ENCODE measurements around the gene CCHCR1. TPM values are rescaled to one million over a fixed set of nuclear protein-coding genes. Genes with fewer than 3 reads are reported as not detected.

Gene CCHCR1
- total RNA-seq, 4 donors from 2014 or later, result 13.8 to 25.1 (median 18.7) TPM

DNA sequence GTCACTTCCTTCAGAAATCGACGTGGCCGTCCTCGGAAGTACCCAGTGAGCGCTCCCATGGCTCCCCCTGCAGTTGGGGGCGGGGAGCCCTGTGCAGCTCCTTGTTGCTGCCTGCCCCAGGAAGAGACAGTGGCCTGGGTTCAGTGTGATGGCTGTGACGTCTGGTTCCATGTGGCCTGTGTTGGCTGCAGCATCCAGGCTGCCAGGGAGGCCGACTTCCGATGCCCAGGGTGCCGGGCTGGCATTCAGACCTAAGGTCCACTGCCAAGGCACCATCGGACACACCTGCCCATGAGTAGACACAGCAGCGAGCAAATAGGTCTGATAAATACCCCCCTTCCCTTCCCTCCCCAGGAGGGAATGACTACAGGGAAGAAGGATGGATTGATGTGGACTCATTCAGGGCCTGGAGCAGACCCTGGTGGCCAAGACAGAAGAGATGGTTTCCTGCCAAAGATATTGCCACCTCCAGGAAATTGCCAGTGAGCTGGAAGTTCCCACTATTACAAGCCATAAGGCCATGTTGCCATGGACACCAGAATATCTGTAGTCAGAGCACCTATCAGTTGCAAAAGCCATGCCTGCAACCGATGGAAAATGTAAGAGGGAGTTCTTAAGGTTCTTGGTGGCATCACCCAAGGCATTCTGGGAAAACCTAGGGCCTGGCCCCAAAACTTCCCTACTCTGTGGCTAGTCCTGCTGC lies 5.0 kb upstream of the CCHCR1 start:
- Histone ChIP-seq H3K4me1 (peaks cover 0 to 15% (median 10%) of the 10 kb centered on the region in 4 donors), H3K36me3 (peaks cover 0 to 22% (median 0%) of the 10 kb centered on the region in 3 donors), H3K4me3 (no peak overlapping the region), H3K27ac (no peak overlapping the region), H3K9me3 (no peaks in the 10 kb centered on the region), H3K27me3 (no peaks in the 10 kb centered on the region)
- no peak for DNase-seq (ENCODE audit: low spot score in 2 of 2)
- WGBS, 2 donors, result 84 to 87% methylated on average over 10 to 13 of the region's 13 CpGs
- TF ChIP-seq POLR2A (IDR thresholded peaks at IDR 0.05) (no peak), EP300 (IDR thresholded peaks at IDR 0.05) (no peak)
- TF ChIP-seq, protein P1, sequence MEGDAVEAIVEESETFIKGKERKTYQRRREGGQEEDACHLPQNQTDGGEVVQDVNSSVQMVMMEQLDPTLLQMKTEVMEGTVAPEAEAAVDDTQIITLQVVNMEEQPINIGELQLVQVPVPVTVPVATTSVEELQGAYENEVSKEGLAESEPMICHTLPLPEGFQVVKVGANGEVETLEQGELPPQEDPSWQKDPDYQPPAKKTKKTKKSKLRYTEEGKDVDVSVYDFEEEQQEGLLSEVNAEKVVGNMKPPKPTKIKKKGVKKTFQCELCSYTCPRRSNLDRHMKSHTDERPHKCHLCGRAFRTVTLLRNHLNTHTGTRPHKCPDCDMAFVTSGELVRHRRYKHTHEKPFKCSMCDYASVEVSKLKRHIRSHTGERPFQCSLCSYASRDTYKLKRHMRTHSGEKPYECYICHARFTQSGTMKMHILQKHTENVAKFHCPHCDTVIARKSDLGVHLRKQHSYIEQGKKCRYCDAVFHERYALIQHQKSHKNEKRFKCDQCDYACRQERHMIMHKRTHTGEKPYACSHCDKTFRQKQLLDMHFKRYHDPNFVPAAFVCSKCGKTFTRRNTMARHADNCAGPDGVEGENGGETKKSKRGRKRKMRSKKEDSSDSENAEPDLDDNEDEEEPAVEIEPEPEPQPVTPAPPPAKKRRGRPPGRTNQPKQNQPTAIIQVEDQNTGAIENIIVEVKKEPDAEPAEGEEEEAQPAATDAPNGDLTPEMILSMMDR (IDR thresholded peaks at IDR 0.05), result no peak

DNA sequence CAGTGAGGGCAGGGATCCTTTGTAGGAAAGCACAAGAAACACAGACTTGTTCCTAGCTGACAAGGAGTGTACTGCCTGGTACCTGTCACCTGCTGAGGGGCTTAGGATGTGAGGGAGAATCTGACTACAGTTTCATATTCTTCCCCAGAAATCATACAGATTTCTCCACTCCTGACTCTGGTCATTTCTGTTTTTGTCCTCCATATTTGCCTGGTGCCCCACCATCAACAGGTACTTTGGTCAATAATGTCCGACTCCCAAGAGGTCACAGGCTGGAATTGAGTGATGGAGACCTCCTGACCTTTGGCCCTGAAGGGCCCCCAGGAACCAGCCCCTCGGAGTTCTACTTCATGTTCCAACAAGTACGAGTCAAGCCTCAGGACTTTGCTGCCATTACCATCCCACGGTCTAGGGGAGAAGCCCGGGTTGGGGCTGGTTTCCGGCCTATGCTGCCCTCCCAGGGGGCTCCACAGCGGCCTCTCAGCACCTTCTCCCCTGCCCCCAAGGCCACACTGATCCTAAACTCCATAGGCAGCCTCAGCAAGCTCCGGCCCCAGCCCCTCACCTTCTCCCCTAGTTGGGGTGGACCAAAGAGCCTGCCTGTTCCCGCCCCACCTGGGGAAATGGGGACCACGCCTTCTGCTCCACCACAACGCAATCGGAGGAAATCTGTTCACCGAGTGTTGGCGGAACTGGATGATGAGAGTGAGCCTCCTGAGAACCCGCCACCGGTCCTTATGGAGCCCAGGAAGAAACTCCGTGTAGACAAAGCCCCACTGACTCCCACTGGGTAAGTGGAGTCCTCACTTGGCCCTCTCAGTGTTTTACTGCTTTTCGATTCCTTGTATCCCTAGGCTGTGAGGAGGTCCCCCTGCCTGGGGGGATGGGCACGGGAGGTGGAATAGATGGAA lies 3.9 kb upstream of the CCHCR1 start:
- Histone ChIP-seq H3K9me3 (no peaks in the 10 kb centered on the region), H3K4me1 (peaks cover 0 to 26% (median 11%) of the 10 kb centered on the region in 4 donors), H3K36me3 (peaks cover 0 to 24% (median 0%) of the 10 kb centered on the region in 3 donors), H3K4me3 (no peak overlapping the region), H3K27ac (no peak overlapping the region), H3K27me3 (no peaks in the 10 kb centered on the region)
- DNase-seq (ENCODE audit: low spot score in 2 of 2), result no peak
- TF ChIP-seq, protein P1 (IDR thresholded peaks at IDR 0.05), result no peak
- no peak for TF ChIP-seq POLR2A (IDR thresholded peaks at IDR 0.05)
- no peak for TF ChIP-seq EP300 (IDR thresholded peaks at IDR 0.05)
- 86 to 93% methylated on average over 17 of the region's 19 CpGs for WGBS, 2 donors

DNA sequence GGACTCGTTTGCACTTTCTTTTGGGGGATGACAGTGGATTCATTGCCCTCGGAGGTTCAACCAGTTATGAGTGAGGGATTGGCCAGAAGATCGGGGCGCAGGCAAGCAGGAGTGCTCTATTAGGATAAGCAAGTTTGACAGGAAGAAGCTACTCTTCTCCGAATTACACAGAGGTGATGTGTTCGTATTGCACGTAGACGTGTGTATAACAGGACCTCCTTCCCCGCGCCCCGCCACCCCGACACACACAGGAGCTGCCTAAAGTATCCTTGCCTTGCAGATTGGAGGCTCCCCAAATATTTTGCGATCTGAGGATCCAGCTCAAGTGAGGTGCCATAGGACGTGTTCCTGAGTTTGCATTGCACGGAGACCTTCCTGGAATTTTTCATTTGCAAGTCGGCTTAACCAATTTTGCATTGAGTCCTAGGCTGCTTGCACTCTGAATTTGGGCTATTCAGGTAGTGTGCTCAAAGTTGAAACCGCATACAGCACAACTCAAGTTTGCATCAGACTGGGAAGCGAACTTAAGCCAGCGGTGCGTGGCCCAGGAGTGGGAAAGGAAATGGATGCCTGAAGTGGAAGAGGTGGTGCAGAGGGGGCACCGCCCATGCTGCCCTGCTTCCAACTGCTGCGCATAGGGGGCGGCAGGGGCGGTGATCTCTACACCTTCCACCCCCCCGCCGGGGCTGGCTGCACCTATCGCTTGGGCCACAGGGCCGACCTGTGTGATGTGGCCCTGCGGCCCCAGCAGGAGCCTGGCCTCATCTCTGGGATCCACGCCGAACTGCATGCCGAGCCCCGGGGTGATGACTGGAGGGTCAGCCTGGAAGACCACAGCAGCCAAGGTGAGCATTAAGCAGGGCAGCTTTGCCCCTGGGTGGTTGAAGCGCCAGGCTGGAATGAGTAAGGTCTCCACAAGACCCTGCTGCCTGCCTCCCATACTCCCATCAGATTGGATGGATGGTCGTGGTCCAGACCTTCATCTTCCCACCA lies 1.6 kb upstream of the CCHCR1 start:
- 10 to 17% methylated on average over 33 of the region's 35 CpGs for WGBS, 2 donors
- peak in 1 of 2 donors; percentile 14 for DNase-seq (ENCODE audit: low spot score in 2 of 2)
- Histone ChIP-seq H3K4me1 (peaks cover 0 to 26% (median 11%) of the 10 kb centered on the region in 4 donors), H3K27me3 (no peaks in the 10 kb centered on the region), H3K27ac (peak overlapping the region in 2 of 4 donors; percentile 44 to 72), H3K9me3 (no peaks in the 10 kb centered on the region), H3K4me3 (peak overlapping the region; percentile 45 to 76 (median 62)), H3K36me3 (peaks cover 0 to 45% (median 0%) of the 10 kb centered on the region in 3 donors)
- TF ChIP-seq, protein P1 (IDR thresholded peaks at IDR 0.05), result no peak
- TF ChIP-seq POLR2A (IDR thresholded peaks at IDR 0.05) (no peak), EP300 (IDR thresholded peaks at IDR 0.05) (no peak)

DNA sequence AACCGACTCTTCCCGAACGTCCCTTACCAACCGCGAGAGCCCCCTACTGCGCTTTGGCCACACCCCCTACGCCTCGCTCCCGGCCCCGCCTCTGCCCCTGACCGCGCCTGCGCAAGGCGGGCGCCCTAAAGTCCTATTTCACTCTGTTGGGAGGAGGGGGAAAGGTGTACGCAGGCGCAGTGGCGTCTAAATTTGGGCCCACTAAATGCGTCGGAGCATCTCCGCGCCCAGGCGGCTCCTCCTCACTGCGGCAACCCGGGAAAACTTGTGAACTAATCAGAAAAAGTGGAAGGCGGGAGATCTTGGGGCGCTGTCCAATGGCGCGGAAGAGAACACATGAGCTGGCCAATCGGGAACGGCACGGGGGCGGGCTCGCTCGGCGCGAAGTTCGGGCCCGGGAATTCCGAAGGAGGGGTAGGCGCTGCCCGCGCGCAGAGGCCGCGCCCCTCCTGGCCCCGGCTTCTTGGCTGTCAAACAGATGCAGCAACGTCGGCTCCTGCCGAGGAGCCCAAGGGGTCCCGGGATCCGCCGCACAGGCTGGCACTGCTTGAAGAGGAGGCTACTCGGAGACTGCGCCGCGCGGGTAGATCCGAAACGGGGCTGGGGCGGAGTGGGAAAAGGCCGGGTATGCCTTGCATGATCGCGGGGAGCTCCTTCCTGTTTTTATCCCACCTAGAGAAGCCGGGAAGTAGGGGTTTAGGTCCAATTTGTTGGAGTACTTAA lies 699 bp upstream of the CCHCR1 start, which contains the start of gene TCF19:
Gene TCF19 (plus strand): TSS at position 450 of the 723 bp plus-strand sequence. CDS start 881 bp downstream, outside the sequence.
- Histone ChIP-seq H3K9me3 (no peaks in the 10 kb centered on the region), H3K27ac (peak within 1 kb of the TSS; percentile 46 to 90 (median 80)), H3K4me3 (peak within 1 kb of the TSS; percentile 45 to 76 (median 62)), H3K4me1 (peaks cover 0 to 26% (median 11%) of the 10 kb centered on the region in 4 donors), H3K36me3 (peaks cover 0 to 54% (median 0%) of the 10 kb centered on the region in 3 donors), H3K27me3 (no peaks in the 10 kb centered on the region)
- TF ChIP-seq, protein P1 (IDR thresholded peaks at IDR 0.05), result peak in 1 of 5 experiments; percentile 52
- peak; percentile 80 to 94 for TF ChIP-seq EP300 (IDR thresholded peaks at IDR 0.05)
- TF ChIP-seq POLR2A (IDR thresholded peaks at IDR 0.05), result peak in 1 of 2 donors; percentile 55
- DNase-seq (ENCODE audit: low spot score in 2 of 2), result peak; percentile 97 to 99
- WGBS, 2 donors, result 0 to 1% methylated on average over 57 to 62 of the region's 65 CpGs

All from tibial nerve (tissue), 4 donors.